Activated effector memory CD4-positive, alpha-beta T cell treated with Interleukin-2 at 50 U/mL for 16 hours (primary cell): Measurements from ENCODE around the gene PRSS16.
"Not testable (repeated sequence)": the region's sequence is repeated elsewhere in the genome, so short reads cannot be mapped to it uniquely, and the experiment has no call there.

Experiments used
- DNase-seq: peaks from one replicate; pipeline ENCODE4 v3.0.0-alpha.2; 2020

Gene PRSS16

GRCh38 chr6:27242589-27243265 is 4.8 kb upstream of the PRSS16 start:
- DNase-seq = no peak

GRCh38 chr6:27248783-27249182 is 1.3 kb downstream of the PRSS16 start:
- no peak for DNase-seq

GRCh38 chr6:27250277-27251111 is 3.0 kb downstream of the PRSS16 start:
- DNase-seq = no peak

- DNase-seq = peak; percentile 51
Measured at GRCh38 chr6:27251112-27251605, 3.7 kb downstream of the PRSS16 start.

GRCh38 chr6:27251606-27252251 is 4.2 kb downstream of the PRSS16 start:
- peak; percentile 63 for DNase-seq

GRCh38 chr6:27254566-27254965 is 7.1 kb downstream of the PRSS16 start:
- DNase-seq = no peak

- no peak for DNase-seq
Measured at GRCh38 chr6:27255866-27256265, 8.4 kb downstream of the PRSS16 start.

GRCh38 chr6:27260369-27260768 is 12.9 kb downstream of the PRSS16 start:
- no peak for DNase-seq

GRCh38 chr6:27260836-27261375 is 13.4 kb downstream of the PRSS16 start:
- DNase-seq = no peak

GRCh38 chr6:27263886-27264285 is 16.4 kb downstream of the PRSS16 start:
- DNase-seq = no peak

- not testable (repeated sequence) for DNase-seq
Measured at GRCh38 chr6:27267003-27267402, 19.5 kb downstream of the PRSS16 start.

GRCh38 chr6:27267857-27268434 is 20.4 kb downstream of the PRSS16 start:
- no peak for DNase-seq

GRCh38 chr6:27268803-27269202 is 21.3 kb downstream of the PRSS16 start:
- no peak for DNase-seq

GRCh38 chr6:27273783-27274182 is 26.3 kb downstream of the PRSS16 start:
- no peak for DNase-seq

GRCh38 chr6:27275025-27275956 is 27.8 kb downstream of the PRSS16 start:
- DNase-seq = no peak

- DNase-seq = no peak
Measured at GRCh38 chr6:27279513-27280063, 32.1 kb downstream of the PRSS16 start.

GRCh38 chr6:27280064-27280539 is 32.6 kb downstream of the PRSS16 start:
- no peak for DNase-seq

GRCh38 chr6:27280540-27281000 is 33.1 kb downstream of the PRSS16 start:
- DNase-seq = no peak

- no peak for DNase-seq
Measured at GRCh38 chr6:27281105-27281539, 33.6 kb downstream of the PRSS16 start.

GRCh38 chr6:27281569-27281968 is 34.1 kb downstream of the PRSS16 start:
- DNase-seq = no peak

- no peak for DNase-seq
Measured at GRCh38 chr6:27283279-27283678, 35.8 kb downstream of the PRSS16 start.
